Left ventricle myocardium inferior (tissue), 1 donor: ENCODE measurements around the gene LARGE1. TPM values are rescaled to one million over a fixed set of nuclear protein-coding genes. Genes with fewer than 3 reads are reported as not detected.
"Not testable (repeated sequence)": the region's sequence is repeated elsewhere in the genome, so short reads cannot be mapped to it uniquely, and the experiment has no call there.

Source experiments
- DNase-seq: peaks from one replicate; pipeline ENCODE4 v3.0.0-alpha.2; 2020
- H3K27ac ChIP-seq: fragments of 200-600 bp; replicated peaks from 2 replicates; pipeline ENCODE4 v1.8.0; 2021
- H3K27me3 ChIP-seq: fragments of 200-600 bp; 2 replicates; pipeline ENCODE4 v1.8.0; 2021; ENCODE audit warnings: low read depth
- H3K36me3 ChIP-seq: fragments of 200-600 bp; 2 replicates; pipeline ENCODE4 v1.8.0; 2021
- H3K4me1 ChIP-seq: fragments of 200-600 bp; 2 replicates; pipeline ENCODE4 v1.8.0; 2021
- H3K4me3 ChIP-seq: fragments of 200-600 bp; 2 replicates; pipeline ENCODE4 v1.8.0; 2021; ENCODE audit warnings: mild to moderate bottlenecking, moderate library complexity
- H3K9me3 ChIP-seq: fragments of 200-600 bp; replicated peaks from 2 replicates; pipeline ENCODE4 v1.8.0; 2021
- CTCF ChIP-seq: fragments of 200-600 bp; IDR thresholded peaks from 2 replicates; pipeline ENCODE4 v1.8.0; 2021; ENCODE audit warnings: antibody characterized with exemption, mild to moderate bottlenecking, borderline replicate concordance
- intact Hi-C: fragments of 100-400 bp; cut with micrococcal nuclease; formaldehyde crosslinking; loops from one replicate; pipeline ENCODE4 v1.11.0; 2022
- total RNA-seq: library from RNA; stranded (reverse); fragmentation: NEBNext Ultra II Directional; extraction: Animal tissue kit (Norgen Biotek cat#: 25700); gene quantifications from one replicate; pipeline ENCODE4 v1.2.1, GENCODE V29; 2021
- donor health status: DM: no; HTN: yes; CAD: no; lungs with severe emphysema.

Gene LARGE1
- total RNA-seq, 1 donor from 2014 or later: 117 TPM

DNA sequence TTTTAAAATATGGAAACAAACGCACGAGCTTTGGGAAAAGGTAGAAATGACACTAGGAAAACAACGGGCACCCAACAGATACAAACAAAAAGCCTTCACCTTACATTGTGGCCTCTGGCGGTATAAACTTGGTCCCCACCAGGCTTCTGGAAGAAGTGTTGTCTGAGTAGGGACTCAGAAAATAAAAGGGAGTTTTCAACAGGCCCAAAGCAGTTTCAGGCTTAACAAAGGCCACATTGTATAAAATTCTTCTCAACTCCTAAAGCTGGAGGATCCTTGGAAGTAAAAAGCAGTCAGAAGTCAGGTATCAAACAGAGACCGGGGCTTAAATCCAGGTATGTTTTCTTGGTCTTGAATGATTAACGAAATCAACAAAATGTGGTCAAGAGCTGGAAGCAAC lies 61.0 kb downstream of the LARGE1 start:
- intact Hi-C loops: no loop called here
- Histone ChIP-seq H3K4me3 (no peak overlapping the region), H3K27ac (no peak overlapping the region), H3K4me1 (peaks cover 72% of the 10 kb centered on the region), H3K36me3 (no peaks in the 10 kb centered on the region), H3K9me3 (no peaks in the 10 kb centered on the region), H3K27me3 (no peaks in the 10 kb centered on the region)
- TF ChIP-seq CTCF: no peak
- DNase-seq: no peak

DNA sequence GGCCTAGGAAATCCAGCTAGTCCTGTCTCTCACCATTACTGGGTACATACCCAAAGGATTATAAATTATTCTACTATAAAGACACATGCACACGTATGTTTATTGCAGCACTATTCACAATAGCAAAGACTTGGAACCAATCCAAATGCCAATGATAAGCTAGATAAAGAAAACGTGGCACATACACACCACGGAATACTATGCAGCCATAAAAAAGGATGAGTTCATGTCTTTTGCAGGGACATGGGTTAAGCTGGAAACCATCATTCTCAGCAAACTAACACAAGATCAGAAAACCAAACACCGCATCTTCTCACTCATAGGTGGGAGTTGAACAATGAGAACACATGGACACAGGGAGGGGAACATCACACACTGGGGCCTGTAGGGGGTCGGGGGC lies 61.6 kb downstream of the LARGE1 start:
- H3K27me3 ChIP-seq, H3K9me3 ChIP-seq, DNase-seq, H3K27ac ChIP-seq, H3K36me3 ChIP-seq, intact Hi-C loops, H3K4me3 ChIP-seq: not testable (repeated sequence)
- peaks cover 72% of the 10 kb centered on the region for H3K4me1 ChIP-seq

- intact Hi-C loops, H3K9me3 ChIP-seq, DNase-seq: not testable (repeated sequence)
Measured at GRCh38 chr22:33857767-33858166, 62.5 kb downstream of the LARGE1 start.

GRCh38 chr22:33854724-33855123 lies 65.6 kb downstream of the LARGE1 start:
- Histone ChIP-seq H3K27ac (peak overlapping the region; percentile 77), H3K9me3 (no peaks in the 10 kb centered on the region), H3K4me3 (no peak overlapping the region), H3K36me3 (no peaks in the 10 kb centered on the region), H3K4me1 (peaks cover 74% of the 10 kb centered on the region), H3K27me3 (no peaks in the 10 kb centered on the region)
- DNase-seq: no peak
- TF ChIP-seq CTCF: no peak
- intact Hi-C loops: no loop called here

More at GRCh38 chr22:33857767-33858166, 62.5 kb downstream of the LARGE1 start:
- H3K36me3 ChIP-seq, H3K4me3 ChIP-seq, H3K27me3 ChIP-seq, H3K27ac ChIP-seq: not testable (repeated sequence)
- peaks cover 72% of the 10 kb centered on the region for H3K4me1 ChIP-seq

DNA sequence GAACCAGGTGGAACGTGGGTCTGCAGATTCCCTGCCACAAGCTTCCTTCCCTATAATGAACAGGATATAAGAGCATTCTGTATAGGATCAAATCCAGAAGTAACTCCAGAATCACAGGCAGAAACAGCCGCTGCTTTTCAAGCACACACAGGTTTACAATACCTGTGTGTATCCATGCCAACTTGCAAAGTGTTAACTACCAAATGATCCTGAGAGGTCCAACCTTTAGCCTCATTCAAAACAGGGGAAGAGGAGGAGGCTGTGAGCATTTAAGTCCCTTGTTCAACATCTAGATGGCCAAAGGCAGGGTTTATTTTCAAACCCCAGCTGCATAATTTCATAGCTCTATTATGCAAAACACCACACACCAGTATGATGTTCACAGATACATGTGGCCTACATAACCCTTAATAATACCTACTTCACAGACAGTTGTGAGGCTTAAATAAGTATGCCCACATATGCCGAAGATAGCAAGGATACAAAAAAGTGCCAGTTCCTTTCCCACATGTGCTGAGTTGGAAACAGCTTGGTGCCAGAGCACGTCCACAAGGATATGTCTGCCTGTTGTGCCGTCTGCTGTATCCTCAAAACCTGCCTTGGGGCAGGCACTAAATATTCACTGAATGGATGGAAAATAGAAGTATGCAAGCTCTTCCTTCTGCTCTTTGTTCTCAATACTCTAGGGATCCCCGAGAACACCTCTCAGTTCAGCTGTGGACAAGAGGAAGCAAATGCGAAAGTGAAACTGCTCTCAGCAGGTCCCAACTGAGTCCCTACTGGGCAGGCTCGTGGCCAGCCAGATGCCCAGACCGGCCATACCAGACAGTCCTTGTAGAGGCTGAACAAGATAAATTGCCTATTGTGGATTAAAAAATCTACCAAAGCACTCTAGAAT lies 66.8 kb downstream of the LARGE1 start:
- intact Hi-C loops: no loop called here
- peak overlapping the region; percentile 64 for H3K4me3 ChIP-seq
- no peaks in the 10 kb centered on the region for H3K27me3 ChIP-seq
- peaks cover 81% of the 10 kb centered on the region for H3K4me1 ChIP-seq
- H3K27ac ChIP-seq: peak overlapping the region; percentile 77
- DNase-seq: peak; percentile 60
- TF ChIP-seq CTCF: no peak
- no peaks in the 10 kb centered on the region for H3K36me3 ChIP-seq
- H3K9me3 ChIP-seq: no peaks in the 10 kb centered on the region

DNA sequence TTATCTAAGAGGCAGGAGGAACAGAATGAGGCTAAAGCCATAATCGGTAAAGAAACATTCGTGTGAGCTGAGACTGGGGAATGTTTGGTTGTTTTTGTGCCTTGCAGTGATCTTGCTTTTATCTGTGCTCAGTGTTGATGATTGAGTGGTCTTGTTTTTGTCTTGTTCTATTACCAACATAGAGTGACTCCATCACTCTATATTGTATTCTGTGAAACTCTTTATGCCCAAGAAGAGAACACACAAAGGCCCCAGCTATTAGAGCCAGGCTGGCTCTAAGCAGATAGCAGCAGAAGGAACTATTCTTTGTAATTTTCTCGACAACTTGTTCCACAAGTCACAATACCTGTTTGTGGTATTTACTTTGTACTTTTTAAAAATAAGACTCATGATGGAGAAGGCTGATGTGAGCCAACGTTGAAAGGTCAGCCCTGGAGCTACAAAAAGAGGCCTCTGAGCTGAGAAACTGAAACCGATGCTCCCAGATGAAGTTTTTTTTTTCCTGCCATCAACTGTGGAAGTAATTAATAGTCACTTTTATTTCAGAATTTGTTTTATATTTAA lies 68.4 kb downstream of the LARGE1 start:
- no peaks in the 10 kb centered on the region for H3K9me3 ChIP-seq
- H3K4me1 ChIP-seq: peaks cover 94% of the 10 kb centered on the region
- peak overlapping the region; percentile 25 for H3K27ac ChIP-seq
- H3K36me3 ChIP-seq: no peaks in the 10 kb centered on the region
- intact Hi-C loops: no loop called here
- H3K27me3 ChIP-seq: no peaks in the 10 kb centered on the region
- no peak for TF ChIP-seq CTCF
- H3K4me3 ChIP-seq: no peak overlapping the region
- DNase-seq: no peak
